Activated T-cell treated with anti-CD3 and anti-CD28 coated beads for 4 hours (primary cell): ENCODE results near the gene PARD3.

Source experiments
- DNase-seq: peaks from one replicate; pipeline ENCODE4 v3.0.0-alpha.2; 2020

Gene PARD3

GRCh38 chr10:34607894-34608293 is 207.2 kb downstream of the PARD3 start:
- DNase-seq = no peak

DNA sequence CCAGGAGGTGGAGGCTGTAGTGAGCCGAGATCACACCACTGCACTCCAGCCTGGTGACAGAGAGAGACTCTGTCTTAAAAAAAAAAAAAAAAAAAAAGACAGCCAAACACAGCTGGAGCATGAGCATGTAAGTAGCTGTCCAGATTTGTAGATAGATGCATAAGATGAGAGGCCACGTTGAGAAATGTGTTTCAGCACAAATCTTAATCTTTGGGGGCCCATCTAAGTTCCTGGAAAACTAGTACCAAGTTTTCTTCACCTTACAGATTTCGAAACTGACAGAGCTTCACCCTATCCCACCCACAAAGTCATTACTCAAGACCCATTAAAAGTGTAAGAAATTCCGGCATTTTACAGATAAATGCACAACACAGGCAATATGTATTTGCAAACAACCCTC is 208.2 kb downstream of the PARD3 start:
- DNase-seq = no peak

GRCh38 chr10:34602478-34602877 is 212.6 kb downstream of the PARD3 start:
- DNase-seq = no peak

DNA sequence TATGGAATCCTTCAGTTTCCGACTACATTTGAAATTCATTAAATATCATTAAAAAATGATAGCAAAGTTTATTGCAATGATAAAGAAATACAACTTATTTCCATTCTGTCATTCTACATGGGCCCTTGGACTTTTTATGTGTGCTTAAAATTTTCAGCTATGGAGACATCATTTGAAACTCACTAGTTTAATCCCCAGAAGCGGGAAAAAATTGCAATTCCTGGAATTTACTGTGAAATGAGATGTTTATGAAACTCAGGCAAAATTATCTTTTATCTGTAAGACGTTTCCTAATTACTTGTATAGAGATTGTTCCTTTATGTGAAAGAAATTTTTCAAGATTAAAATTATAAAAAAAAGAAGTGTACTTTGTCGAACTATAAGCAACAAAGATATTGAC is 213.4 kb downstream of the PARD3 start:
- no peak for DNase-seq

GRCh38 chr10:34599026-34599795 is 215.9 kb downstream of the PARD3 start:
- no peak for DNase-seq

GRCh38 chr10:34596351-34596750 is 218.7 kb downstream of the PARD3 start:
- DNase-seq = no peak

- DNase-seq = no peak
Measured at GRCh38 chr10:34593930-34594329, 221.2 kb downstream of the PARD3 start.

DNA sequence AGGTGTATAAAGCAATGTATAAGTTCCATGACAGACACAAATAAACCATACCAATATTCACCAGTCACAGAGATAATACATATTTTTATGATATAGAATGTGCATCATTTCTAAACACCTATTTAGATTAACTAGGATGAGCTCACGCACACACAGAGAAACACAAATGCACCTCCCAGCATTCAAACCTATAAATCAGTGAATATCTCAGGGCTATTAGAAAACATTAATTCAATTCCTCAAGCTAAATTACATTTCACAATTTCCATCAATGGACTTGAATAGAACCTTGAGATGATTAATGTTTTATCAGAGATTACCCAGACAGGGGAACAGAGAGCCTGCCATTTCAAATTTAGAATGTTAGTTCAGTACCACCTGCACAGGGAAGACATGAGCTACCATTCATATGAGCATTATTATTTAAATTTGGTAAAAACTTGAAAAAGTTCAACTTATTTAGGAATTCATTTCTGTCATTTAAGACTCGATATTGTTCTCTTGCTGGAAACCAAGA is 221.7 kb downstream of the PARD3 start:
- DNase-seq = no peak

DNA sequence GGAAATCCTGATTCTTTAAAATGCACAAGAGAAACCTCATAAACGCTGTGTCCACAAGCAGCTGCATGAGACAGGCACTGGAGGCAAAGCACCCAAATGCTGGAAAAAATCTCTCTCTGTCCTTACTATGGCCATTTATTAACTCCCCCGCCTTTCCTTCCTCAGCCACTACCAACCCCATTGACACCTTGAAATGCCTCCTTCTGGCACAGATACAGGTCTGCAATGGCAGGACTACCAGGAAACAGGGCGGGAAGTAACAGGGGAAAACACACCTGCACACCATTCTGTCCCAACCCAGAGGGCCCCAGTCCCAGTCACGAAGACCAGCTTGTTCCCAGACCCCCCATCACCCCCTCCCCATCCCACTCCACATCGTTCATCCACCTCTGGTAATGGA is 224.3 kb downstream of the PARD3 start:
- no peak for DNase-seq

- DNase-seq = no peak
Measured at GRCh38 chr10:34589275-34589674, 225.8 kb downstream of the PARD3 start.

DNA sequence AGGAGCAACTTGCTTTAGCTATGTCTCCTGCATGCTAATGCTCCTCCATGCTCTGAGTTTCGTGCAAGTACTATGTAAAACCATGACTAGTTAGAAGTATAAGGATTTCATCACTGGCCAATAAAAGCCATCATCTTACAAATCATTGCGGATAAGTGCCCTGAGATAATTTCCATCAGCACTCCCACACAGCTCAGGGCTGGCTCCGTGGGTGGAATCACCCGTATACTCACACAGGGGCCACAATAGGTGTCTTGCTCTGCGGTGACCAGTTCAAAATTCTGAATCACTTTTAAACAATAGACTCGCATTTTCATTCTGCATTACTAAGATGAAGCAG is 227.4 kb downstream of the PARD3 start:
- DNase-seq = no peak

- no peak for DNase-seq
Measured at GRCh38 chr10:34587002-34587679, 228.0 kb downstream of the PARD3 start.

GRCh38 chr10:34585422-34586112 is 229.5 kb downstream of the PARD3 start:
- DNase-seq = no peak

DNA sequence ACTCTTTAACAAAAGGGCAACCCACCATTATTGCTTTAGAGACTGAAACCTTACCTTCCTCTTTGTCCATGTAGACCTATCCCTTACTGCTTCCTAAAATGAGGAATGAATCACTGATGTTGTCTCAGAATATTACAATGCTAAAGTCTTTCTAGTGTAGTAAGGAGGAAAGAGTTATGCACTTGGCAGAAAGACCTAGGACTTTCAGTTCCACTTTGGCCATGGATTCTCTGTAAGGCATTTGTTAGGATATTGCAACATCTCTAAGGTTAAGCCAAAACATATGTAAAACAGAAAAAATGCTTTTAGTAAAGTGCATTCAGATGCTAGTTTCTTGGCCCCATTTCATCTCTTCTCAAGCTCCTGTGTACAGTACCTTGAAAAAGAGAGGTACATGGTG is 230.9 kb downstream of the PARD3 start:
- DNase-seq = no peak

GRCh38 chr10:34581801-34582532 is 233.1 kb downstream of the PARD3 start:
- no peak for DNase-seq

DNA sequence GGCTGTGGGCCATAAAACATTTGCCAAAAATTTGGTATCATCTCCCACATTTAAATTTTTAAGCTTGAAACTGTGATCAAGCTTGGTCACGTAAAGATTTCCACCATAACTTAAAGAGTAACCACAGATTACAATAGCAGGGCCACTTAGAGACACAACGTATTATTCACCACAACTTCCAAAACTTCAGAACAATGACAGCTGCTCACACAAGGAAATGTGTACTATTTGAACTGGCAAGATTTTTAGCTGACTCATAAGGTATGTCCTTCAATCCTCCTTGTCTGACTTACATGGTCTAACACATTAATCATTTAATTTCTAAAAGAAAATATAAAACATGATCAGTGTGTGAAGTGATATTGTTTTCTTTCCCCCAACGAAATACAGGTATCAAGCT is 234.5 kb downstream of the PARD3 start:
- DNase-seq = no peak

GRCh38 chr10:34580214-34580613 is 234.9 kb downstream of the PARD3 start:
- no peak for DNase-seq

DNA sequence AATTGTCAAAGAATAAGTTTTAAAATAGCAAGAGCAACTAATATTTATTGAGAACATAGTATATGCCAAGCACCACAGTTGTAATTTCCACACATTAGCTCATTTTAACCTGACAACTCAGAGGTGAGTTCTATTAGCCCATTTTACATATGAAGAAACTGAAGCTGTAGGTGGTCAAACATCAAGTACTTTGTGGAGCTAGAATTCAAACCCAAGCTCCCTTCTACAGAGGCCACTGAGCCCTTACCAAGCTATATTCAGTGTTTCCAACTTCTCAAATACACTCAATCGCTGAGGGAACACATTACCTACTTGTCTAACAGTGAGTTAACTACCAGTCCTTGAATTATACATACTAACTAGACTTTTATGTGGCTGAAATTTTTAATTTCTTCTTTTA is 236.6 kb downstream of the PARD3 start:
- no peak for DNase-seq

DNA sequence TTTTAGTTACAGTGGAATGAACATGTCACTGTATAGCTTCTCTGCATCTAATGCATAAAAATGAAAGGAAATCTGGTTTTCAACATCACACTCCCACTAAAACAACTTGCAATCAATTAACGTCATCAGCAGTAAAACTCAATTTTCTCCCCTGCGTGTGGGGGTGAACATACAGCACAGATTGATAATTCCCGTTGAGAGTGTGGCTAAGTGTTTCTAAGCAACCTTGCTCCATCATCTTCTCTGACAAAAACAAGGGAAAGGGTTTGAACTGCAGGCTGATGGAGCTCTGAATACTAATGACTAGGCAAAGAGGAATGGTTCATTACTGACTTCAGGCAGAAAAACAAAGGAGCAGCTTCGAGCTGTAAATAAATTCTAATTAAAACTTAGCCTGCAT is 238.3 kb downstream of the PARD3 start:
- no peak for DNase-seq

DNA sequence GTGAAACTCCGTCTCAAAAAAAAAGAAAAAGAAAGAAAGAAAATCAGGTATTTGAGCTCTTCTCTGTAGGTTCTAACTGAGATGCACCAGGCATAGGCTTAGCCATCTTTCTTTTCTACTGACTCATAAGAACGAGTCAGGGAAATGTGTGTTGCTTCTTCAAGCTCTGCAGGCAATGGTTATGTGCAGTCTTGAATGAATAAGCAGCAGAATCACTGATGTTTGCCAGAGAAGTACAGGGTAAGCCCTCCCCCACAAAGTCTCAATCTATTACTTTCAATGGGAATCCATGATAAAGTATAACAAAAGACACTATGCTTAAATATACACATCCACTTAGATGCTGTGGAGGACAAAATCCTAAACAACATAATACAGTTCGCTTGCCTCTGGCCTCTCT is 239.2 kb downstream of the PARD3 start:
- no peak for DNase-seq

DNA sequence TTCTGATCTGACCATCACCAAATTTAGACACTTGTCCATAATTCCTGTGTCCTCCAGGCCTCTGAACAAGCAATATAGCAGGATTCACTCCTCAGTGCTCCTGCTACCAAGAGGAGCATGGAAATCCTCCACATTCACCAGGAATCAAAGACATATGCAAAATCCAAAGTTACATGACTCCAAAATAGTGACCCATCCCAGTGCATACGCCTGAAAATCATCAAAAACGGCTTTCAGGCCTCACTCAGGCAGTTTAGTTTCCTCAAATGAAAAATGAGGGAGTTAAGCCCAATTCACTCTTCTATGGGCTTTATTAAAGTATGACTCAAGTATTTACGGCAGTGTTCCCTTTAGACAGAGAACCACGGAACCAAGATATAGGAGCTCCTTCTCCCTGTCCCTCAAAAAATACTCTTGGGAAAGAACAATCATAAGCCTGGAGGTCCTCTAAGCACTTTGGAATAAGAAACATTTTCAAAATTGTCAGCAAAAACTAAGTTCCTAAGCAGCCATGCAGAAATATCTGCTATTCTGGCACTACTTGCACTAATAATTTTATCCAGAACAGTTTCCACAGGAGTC is 240.7 kb downstream of the PARD3 start:
- no peak for DNase-seq

DNA sequence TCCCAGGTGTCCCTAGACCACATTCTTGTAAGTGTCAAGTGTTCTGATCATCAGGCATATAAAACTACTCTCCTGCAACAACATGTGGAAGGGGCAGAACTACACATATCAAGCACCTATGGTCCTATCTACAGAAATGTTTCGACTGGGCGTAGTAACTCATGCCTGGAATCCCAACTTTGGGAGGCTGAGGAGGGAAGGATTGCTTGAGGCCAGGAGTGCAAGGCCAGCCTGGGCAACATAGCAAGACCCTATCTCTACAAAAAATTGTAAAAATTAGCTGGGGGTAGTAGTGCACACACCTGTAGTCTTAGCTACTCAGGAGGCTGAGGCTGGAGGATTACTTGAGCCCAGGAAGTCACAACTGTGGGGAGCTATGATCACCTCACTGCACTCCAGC is 244.2 kb downstream of the PARD3 start:
- no peak for DNase-seq
